Sigmoid colon (tissue), 4 donors: ENCODE measurements around the gene PDS5B.

Experiments
- EP300 ChIP-seq, 4 donors: sonication (generic); formaldehyde crosslinking; IDR thresholded peaks; one replicate each; pipeline ENCODE4 v1.6.1; 2017; ENCODE audit warnings: antibody characterized with exemption in 4 of 4
- TF ChIP-seq, protein P1 (sequence below), 4 experiments: fragments of 450-650 bp in 3 of 4; fragments of 200-600 bp in 1 of 4; IDR thresholded peaks; one replicate each; pipeline ENCODE4 v1.5.1; 2016 to 2019; ENCODE audit warnings: antibody characterized with exemption in 4 of 4, mild to moderate bottlenecking in 3 of 4, moderate library complexity in 2 of 4

DNA sequence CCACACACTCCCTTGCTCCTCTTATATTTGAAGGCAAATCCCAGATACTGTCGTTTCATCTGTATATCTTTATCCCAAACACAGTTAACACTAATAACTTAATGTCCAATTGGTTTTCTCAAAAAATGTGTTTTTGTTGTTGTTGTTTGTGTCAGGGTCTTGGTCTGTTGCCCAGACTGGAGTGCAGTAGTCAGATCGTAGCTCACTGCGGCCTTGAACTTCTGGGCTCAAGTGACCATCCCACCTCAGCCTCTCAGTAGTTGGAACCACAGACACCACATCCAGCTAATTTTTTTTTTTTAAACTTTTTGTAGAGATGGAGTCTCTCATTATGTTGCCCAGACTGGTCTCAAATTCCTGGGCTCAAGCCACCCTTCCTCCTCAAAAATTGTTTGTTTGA lies 137.7 kb downstream of the PDS5B start:
- TF ChIP-seq, protein P1, sequence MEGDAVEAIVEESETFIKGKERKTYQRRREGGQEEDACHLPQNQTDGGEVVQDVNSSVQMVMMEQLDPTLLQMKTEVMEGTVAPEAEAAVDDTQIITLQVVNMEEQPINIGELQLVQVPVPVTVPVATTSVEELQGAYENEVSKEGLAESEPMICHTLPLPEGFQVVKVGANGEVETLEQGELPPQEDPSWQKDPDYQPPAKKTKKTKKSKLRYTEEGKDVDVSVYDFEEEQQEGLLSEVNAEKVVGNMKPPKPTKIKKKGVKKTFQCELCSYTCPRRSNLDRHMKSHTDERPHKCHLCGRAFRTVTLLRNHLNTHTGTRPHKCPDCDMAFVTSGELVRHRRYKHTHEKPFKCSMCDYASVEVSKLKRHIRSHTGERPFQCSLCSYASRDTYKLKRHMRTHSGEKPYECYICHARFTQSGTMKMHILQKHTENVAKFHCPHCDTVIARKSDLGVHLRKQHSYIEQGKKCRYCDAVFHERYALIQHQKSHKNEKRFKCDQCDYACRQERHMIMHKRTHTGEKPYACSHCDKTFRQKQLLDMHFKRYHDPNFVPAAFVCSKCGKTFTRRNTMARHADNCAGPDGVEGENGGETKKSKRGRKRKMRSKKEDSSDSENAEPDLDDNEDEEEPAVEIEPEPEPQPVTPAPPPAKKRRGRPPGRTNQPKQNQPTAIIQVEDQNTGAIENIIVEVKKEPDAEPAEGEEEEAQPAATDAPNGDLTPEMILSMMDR (IDR thresholded peaks at IDR 0.05): no peak
- no peak for TF ChIP-seq EP300 (IDR thresholded peaks at IDR 0.05)
